GM18858 (cell line): Measurements from ENCODE around the gene LPO.

Experiments
- ATAC-seq: cut with Tn5 transposase; IDR thresholded peaks from one replicate; pipeline ENCODE4 v1.9.1; 2021; ENCODE audit not compliant: unreplicated experiment

LPO gene

DNA sequence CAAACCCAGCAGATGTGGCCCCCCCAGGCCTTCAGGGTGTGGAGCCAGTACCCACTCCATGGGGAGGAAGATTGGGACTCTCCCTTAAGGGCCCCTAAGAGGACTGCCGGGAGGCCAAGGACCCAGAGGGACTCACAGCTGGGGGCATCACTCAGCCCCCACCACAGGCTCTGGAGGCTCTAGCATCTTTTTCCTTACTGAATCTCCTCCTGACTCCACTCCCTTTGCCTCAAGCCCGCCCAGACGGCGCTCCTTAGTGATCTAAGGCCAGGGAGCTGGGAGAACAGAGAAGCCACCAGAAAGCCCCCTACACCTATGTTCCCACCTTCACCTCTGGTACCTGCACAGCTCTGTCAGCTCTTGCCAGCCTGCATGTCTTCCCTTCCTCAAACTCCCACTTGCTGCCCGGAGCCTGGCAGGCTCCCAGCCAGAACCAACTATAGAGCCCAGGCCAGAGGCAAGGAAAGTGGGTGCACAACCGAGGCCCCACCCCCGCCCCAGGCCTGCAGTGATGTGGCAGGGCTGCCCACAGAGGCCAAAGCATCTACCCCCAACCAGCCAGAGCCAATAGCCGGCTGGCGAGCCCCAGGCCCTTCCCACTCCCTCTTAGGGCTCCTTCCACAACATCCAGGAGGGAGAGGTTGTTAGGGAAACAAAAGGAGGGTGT, 64.7 kb downstream of the LPO start:
- no peak for ATAC-seq

GRCh38 chr17:58303971-58304749, 65.8 kb downstream of the LPO start:
- ATAC-seq = no peak

- ATAC-seq = no peak
These were observed 66.5 kb downstream of the LPO start for GRCh38 chr17:58304750-58305486.

- ATAC-seq = no peak
These were observed 67.2 kb downstream of the LPO start for GRCh38 chr17:58305626-58306025.

GRCh38 chr17:58306131-58306951, 68.0 kb downstream of the LPO start:
- no peak for ATAC-seq

DNA sequence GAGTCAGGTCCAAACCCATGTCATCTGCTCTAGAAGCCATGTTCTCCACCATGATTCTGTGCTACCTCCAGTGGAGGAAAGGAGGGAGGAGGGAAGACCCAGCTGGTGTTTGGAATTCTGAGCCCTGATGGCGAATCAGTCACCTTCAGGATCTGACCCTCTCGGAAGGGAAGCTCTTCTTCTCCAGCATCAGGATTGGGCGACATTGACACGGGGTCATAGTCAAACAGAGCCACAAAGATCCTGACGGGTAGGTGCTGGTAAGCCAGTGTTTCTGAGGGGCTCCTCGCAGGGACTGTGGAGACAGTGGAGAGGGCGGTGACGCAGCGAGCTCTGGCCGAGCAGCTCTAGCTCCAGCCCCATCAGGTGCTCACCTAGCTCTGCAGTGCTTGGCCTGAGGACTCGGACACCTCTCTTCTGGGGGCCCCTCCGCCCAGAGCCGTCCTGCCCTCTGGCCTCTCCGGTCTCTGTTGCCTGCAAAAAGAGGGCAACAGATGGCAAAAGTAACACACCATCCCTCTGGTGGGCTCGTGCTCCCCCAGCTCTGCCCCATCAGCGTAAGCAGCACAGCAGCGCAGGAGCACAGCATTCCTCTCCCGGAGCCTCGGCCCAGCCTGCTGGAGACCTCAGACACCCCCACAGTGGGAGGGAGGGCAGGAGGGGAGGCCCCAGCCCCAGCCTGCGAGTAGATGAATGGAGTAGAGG, 69.2 kb downstream of the LPO start:
- ATAC-seq = no peak

DNA sequence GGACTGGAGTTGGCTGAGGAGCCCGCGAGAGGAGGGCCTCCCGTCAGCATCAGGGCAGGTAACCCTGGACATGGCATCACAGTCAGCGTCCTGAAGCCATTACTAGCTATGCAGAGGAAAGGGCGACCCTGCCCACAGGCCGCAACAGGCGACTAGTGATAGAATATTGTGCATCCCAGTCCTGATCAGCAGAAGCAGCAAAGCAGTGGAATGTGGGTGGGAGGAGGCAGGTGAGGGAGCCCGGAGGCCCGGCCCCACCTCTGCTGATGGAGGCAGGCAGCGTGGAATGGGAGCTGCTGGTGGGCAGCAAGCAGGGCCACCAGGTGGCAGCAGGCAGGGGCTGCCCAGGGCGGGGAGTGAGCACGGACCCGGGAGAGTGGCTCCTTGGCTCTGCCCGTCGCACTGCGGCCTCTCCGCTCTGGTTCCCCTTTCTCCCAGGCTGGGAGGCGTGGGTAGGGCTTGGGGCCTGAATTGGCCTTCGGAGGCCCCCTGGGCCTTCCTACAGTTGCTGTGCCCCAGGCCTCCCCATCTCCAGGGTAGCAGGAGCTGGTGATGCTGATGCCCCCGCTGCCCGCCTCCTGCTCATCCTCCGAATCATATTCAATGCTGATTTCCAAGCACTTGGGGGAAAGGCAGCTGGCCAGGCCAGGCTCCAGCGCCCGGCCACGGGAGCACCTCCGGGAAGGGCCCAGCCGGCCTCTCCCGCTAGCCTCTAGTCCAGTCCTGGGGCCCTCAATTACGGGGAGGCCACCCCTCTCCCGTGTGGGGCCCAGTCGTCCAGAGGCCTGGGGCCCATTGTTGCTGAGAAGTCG, 70.0 kb downstream of the LPO start:
- no peak for ATAC-seq

DNA sequence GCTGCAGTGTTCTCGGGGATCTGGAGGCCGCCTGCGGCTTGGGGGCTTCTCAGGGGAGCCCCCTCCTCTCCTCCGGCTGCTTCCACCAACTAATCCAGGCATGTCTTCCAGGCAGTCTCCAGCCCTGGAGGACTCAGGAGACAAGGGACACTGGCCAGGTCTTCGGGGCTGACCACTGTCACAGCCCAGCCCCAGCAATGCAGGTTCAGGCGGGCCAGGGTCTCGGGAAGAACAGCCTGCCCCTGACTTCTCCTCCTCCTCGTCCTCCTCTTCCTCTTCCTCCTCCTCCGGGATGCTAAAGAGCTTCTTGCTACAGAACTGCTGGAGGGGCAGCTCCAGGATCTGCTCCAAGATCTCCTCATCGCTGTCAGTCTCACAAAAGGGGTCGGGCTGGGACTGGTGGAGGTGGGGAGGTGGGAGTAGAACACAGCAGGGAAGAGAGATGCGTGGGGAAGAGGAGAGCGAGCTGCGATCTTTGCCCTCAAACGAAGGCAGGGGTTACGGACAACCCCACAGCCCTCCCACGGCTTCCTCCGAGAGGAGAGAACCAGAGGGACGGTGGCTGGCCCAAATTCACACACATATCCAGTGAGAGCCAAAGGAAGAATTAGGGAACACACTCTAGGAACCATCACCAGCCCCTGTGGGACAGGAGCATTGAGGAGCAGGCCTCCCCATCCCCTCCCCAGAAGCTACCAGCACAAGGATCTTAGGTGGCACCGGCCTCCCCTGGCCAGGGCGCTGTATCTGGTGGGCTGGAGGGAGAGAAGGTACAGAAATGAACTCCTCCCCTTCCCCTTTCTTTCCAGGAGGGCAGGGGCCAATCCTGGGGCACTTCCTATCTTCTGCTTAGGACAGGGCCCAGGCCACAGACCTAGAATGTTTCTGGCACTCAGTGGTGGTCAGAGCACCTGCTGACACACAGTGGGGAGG, 70.9 kb downstream of the LPO start:
- no peak for ATAC-seq

DNA sequence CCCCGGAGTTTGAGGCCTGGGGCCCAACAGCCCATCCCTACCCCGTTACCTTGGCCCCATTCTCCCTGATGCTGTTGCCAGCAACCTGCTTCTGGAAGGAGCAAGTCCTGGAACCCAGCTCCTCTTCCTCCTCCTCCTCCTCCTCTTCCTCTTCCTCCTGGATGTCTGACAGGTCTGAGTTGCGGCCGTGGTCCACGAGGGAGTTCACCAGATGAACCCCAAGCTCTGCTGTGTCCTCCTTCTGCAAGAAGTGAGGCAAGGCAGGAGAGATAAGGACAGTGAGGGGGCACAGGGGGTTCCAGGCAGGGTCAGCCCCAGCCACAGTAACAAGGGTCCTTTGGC, 71.5 kb downstream of the LPO start:
- no peak for ATAC-seq

DNA sequence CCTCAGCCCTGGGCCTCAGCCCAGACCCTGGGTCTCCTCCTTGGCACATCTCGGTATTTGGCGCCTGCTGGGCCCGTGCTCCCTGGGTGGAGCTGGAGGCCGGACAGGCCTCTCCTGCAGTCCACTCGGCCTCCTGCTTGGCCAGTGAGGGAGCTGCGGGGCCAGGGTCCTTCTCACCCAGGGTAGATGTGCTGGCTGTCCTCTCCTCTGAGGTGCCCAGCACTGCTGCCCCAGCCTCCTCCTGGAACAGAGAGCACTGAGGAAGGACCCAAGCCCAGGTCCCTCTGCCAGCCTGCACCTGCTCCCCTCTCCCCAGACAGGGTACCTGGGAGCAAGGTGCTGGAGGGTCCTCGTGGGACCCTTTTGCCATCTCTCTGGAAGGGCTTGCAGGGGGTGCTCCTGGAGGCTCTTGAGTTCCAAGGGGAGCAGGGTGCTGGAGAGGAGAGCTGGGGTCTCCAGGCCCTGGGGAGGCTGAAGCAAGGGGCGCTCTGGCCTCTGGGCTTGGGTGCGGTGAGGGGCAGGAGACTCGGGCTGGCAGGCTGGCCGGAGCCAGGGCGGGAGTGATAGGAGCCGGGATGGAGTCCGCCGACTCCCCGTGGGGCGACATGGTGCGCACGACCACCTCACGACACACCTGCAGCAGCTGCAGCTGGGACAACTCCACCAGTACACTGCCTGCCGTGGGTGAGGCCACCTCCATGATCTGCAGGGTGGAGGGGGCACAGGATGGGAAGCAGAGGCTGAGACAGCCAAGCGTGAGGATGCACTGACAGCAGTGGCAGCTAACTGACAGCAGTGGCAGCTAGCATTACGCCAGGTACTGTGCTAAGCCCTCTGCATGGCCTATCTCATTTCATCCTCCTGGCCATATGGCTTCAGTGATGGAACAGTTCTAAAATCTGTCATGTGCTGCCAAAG, 72.4 kb downstream of the LPO start:
- no peak for ATAC-seq

DNA sequence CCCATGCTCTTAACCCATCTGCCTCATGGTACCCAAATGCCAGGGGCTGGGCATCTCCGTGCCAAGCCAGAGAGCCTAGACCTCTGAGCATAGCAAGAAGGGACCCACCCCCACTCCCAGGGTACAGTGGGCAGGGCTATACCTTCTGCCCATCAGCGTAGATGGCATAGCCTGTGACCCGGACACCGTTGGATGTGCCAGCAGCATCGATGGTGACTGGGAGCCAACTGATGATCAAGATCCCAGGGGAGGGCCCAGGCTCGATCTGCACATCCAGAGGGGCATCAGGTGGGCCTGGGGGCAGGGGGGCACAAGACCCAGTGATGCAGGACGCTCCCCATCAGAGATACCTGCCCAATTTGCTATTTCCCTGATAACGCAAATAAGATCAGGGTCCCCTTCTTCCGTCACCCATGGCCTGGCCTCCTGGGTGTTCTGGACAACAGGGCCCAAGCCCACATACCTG, 73.1 kb downstream of the LPO start:
- ATAC-seq = no peak

GRCh38 chr17:58312021-58312630, 73.7 kb downstream of the LPO start:
- no peak for ATAC-seq

GRCh38 chr17:58312829-58313228, 74.4 kb downstream of the LPO start:
- ATAC-seq = no peak

DNA sequence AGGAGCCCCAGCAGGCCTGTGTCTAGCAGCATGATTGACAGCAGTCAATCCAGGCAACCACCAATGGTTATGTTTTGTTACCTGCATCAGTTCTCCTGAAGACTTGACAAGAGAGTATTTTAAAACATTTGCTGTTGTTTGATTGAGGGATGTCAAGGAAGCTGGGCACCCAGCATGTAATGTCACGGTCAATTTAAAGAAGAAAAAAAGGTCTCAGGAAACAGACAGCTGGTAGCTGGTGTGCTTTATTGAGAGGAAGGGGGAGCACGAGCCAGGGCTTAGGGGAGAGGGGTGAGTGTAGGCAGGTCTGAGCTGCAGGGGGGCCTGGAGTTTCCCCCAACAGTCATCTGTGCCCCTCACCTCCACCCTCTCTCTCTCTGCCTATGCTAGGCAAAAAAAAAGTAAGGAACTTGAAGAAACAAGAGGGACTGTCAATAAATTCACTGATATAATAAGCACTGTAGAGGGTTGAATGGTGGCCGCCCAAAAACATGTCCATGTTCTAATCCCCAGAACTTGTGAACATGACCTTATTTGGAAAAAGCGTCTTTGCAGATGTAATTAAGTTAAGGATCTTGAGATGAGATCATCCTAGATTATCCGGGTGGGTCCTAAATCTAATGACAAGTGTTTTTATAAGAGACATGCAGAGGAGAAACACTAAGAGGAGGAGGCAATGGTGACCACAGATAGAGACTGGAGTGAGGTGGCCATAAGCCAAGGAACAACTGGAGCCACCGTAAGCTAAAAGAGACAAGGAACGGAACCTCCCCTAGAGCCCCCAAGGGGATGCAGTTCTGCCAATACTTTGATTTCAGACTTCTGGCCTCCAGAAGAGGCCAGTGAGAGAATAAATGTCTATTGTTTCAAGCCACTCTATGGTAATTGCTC, 75.7 kb downstream of the LPO start:
- ATAC-seq = no peak

GRCh38 chr17:58314706-58315015, 76.3 kb downstream of the LPO start:
- no peak for ATAC-seq

DNA sequence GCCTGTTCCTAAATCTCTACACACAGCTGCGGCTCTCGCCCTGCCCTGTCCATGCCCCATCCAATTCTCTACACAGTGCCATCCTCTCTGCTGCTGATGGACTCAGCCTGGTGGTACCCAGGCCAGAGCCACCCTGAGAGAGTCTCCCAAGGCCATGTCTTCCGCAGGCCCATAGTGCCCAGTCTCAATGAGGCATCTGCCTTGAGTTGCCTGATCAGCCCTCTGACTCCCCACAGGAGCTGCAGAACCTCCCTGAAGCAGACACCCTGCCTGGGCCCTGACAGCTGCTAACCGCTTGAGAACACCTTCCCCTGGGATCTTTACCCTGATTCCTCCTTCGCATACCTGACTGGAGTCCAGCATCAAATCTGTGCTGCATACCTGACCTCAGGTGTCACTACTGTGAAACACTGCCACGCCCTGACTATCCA, 76.9 kb downstream of the LPO start:
- no peak for ATAC-seq
